Left lung (tissue), 10 donors: Measurements from ENCODE around the gene AGMO. TPM values are rescaled to one million over a fixed set of nuclear protein-coding genes. Genes with fewer than 3 reads are reported as not detected.

ENCODE experiments used
- ATAC-seq: fragments of 200-7000 bp; cut with Tn5 transposase; one replicate; pipeline ENCODE4 v1.9.1; 2020; ENCODE audit warnings: moderate library complexity
- DNase-seq, 4 donors: peaks; one replicate each; pipeline ENCODE4 v3.0.0-alpha.2; 2013 to 2020
- H3K27ac ChIP-seq, 2 donors: fragments of 200-600 bp; sonication (generic) in 1 of 2; one replicate each; pipeline versions ENCODE4 v1.5.0 to v1.8.0; 2020 to 2021
- H3K27me3 ChIP-seq, 2 donors: fragments of 200-600 bp; sonication (generic) in 1 of 2; one replicate each; pipeline versions ENCODE4 v1.5.0 to v1.8.0; 2020 to 2021
- H3K36me3 ChIP-seq, 2 donors: fragments of 200-600 bp; sonication (generic) in 1 of 2; one replicate each; pipeline versions ENCODE4 v1.5.0 to v1.8.0; 2020 to 2021
- H3K4me1 ChIP-seq, 2 donors: fragments of 200-600 bp; one replicate each; pipeline ENCODE4 v1.8.0; 2021
- H3K4me3 ChIP-seq, 2 donors: fragments of 200-600 bp; sonication (generic) in 1 of 2; one replicate each; pipeline versions ENCODE4 v1.5.0 to v1.8.0; 2020 to 2021; ENCODE audit warnings: mild to moderate bottlenecking in 1 of 2
- H3K9me3 ChIP-seq, 2 donors: fragments of 200-600 bp; sonication (generic) in 1 of 2; one replicate each; pipeline versions ENCODE4 v1.5.0 to v1.8.0; 2020 to 2021
- CTCF ChIP-seq, 2 donors: fragments of 200-600 bp; sonication (generic) in 1 of 2; IDR thresholded peaks; one replicate each; pipeline versions ENCODE4 v1.5.0 to v1.8.0; 2021; ENCODE audit warnings: antibody characterized with exemption in 2 of 2
- intact Hi-C, 2 donors: fragments of 100-400 bp; cut with DNase I; formaldehyde crosslinking; loops; one replicate each; pipeline versions ENCODE4 v1.11.2 to v1.14.2; 2022
- polyA plus RNA-seq, 6 donors: library from polyadenylated mRNA; unstranded; fragments of 120-200 nt; gene quantifications; one replicate each; pipeline ENCODE4 v1.2.1, GENCODE V29; 2013; ENCODE audit not compliant: insufficient read length in 6 of 6
- total RNA-seq, 2 donors: library from RNA; stranded (reverse); fragmentation: NEBNext Ultra II Directional; extraction: Animal tissue kit (Norgen Biotek cat#: 25700); gene quantifications; one replicate each; pipeline ENCODE4 v1.2.1, GENCODE V29; 2021
- donor health status: DM: no; HTN: yes; CAD: no.
- donor health status: DM: no; HTN: no; CAD: no.

The AGMO gene
- total and polyA plus RNA-seq, 8 donors: 0.32 to 0.85 (median 0.42) TPM

DNA sequence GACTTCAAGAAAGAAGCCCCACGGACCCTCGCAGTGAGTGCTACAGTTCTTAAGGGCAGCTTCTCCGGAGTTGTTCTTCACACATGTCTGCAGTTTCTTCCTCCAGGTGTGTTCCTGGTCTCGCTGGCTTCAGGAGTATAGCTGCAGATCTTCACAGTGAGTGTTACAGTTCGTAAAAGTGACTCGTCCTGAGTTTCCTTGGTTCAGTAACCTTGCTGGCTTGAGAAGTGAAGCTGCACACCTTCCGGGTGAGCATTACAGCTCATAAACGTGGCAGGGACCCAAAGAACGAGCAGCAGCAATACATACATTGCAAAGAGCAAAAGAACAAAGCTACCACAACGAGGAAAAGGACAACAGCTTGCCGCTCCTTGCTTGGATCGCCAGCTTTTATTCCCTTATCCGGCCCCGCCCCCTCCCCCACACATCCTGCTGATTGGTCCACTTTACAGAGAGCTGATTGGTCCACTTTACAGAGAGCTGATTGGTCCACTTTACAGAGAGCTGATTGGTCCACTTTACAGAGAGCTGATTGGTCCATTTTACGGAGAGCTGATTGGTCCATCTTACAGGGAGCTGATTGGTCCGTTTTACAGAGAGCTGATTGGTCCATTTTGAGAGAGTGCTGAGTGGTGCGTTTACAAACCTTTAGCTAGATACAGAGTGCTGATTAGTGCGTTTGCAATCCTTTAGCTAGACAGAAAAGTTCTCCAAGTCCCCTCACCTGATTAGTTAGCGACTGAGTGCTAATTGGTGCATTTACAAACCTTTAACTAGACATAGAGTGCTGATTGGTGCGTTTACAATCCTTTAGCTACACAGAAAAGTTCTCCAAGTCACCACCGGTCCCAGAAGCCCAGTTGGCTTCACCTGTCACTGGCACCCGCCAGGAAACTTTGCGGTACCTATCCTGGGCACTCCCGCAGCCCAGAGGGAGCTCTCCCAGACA is 165.3 kb downstream of the AGMO start:
- TF ChIP-seq CTCF (IDR thresholded peaks at IDR 0.05): no peak
- no peaks in the 10 kb centered on the region for H3K36me3 ChIP-seq
- no peaks in the 10 kb centered on the region for H3K27me3 ChIP-seq
- no peaks in the 10 kb centered on the region for H3K4me1 ChIP-seq
- no peak overlapping the region for H3K27ac ChIP-seq
- no peak for ATAC-seq
- H3K4me3 ChIP-seq: no peak overlapping the region
- H3K9me3 ChIP-seq: peaks cover 0 to 13% of the 10 kb centered on the region in 2 donors
- no peak for DNase-seq
- intact Hi-C loops: no loop called here

DNA sequence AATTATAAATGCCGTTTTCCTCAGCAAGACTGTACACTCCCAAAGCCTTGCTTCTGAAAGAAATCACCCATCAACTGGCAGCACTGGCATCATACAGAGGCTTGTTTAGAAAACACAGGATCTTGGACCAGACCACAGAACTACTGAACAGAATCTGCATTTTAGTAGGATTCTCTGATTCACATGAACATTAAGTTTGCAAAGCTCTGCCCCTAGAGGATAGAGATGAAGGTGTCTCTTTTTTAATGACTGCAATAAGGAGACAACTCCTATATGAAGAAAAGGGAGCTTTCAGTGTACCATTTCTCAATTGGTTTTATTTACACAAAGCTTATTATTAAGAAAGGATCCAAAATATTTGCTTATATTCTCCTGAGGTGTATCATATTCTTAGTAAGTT is 172.7 kb downstream of the AGMO start:
- no peak for TF ChIP-seq CTCF (IDR thresholded peaks at IDR 0.05)
- no peak overlapping the region for H3K27ac ChIP-seq
- ATAC-seq: no peak
- no peaks in the 10 kb centered on the region for H3K4me1 ChIP-seq
- no peak for DNase-seq
- no peak overlapping the region for H3K4me3 ChIP-seq
- intact Hi-C loops: no loop called here
- H3K27me3 ChIP-seq: no peaks in the 10 kb centered on the region
- H3K9me3 ChIP-seq: peaks cover 0 to 1% of the 10 kb centered on the region in 2 donors
- H3K36me3 ChIP-seq: no peaks in the 10 kb centered on the region

- no peak overlapping the region for H3K27ac ChIP-seq
- no peak for TF ChIP-seq CTCF (IDR thresholded peaks at IDR 0.05)
- H3K4me1 ChIP-seq: no peaks in the 10 kb centered on the region
- DNase-seq (no peak), ATAC-seq (no peak)
- H3K27me3 ChIP-seq: no peaks in the 10 kb centered on the region
- H3K4me3 ChIP-seq: no peak overlapping the region
- intact Hi-C loops: no loop called here
- H3K9me3 ChIP-seq: no peaks in the 10 kb centered on the region
- H3K36me3 ChIP-seq: no peaks in the 10 kb centered on the region
Observed at GRCh38 chr7:15378494-15379145, 183.2 kb downstream of the AGMO start.

DNA sequence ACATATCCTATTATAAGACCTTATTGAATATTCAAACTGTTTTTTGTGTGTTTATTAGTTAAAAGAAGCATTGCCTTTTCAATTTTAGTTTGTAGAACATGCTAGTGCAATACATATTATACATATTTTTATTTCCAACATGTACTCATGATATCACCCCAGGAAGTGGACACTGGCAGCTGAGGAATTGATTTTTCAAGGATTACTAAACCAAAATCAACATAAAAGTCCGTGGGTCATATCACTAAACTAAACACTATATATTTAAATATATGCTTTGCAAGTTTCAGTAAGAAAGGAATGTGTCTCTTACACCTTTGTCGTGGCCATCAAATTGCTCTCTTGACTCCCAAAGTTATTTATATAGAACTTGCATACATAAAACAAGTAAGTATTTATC is 185.2 kb downstream of the AGMO start:
- Histone ChIP-seq H3K27me3 (no peaks in the 10 kb centered on the region), H3K4me1 (no peaks in the 10 kb centered on the region), H3K4me3 (no peak overlapping the region), H3K9me3 (no peaks in the 10 kb centered on the region), H3K36me3 (no peaks in the 10 kb centered on the region), H3K27ac (no peak overlapping the region)
- no peak for TF ChIP-seq CTCF (IDR thresholded peaks at IDR 0.05)
- ATAC-seq (no peak), DNase-seq (no peak)
- intact Hi-C loops: no loop called here

GRCh38 chr7:15370441-15370840 is 191.4 kb downstream of the AGMO start:
- Histone ChIP-seq H3K4me3 (no peak overlapping the region), H3K27ac (no peak overlapping the region), H3K4me1 (no peaks in the 10 kb centered on the region), H3K27me3 (no peaks in the 10 kb centered on the region), H3K9me3 (no peaks in the 10 kb centered on the region), H3K36me3 (no peaks in the 10 kb centered on the region)
- ATAC-seq (no peak), DNase-seq (no peak)
- intact Hi-C loops: no loop called here
- TF ChIP-seq CTCF (IDR thresholded peaks at IDR 0.05): no peak
